ENCODE data around the gene TSPO.

Gene TSPO

GRCh38 chr22:43160497-43161126, 9.3 kb downstream of the TSPO start:
- no peak for TF ChIP-seq CTCF (IDR thresholded peaks at IDR 0.05; ENCODE audit: low read depth, low read length, missing control alignments)
- no peak for DNase-seq (ENCODE audit: extremely low read depth, low read depth)
- H3K4me3 ChIP-seq (replicated peaks; ENCODE audit: low read depth, low read length) = no peak overlapping the region

- H3K4me3 ChIP-seq (replicated peaks; ENCODE audit: low read depth, low read length) = no peak overlapping the region
- no peak for DNase-seq (ENCODE audit: extremely low read depth, low read depth)
- TF ChIP-seq CTCF (IDR thresholded peaks at IDR 0.05; ENCODE audit: low read depth, low read length, missing control alignments) = no peak
Measured at GRCh38 chr22:43162412-43163150, 11.2 kb downstream of the TSPO start.

- H3K4me3 ChIP-seq (replicated peaks; ENCODE audit: low read depth, low read length) = no peak overlapping the region
- no peak for TF ChIP-seq CTCF (IDR thresholded peaks at IDR 0.05; ENCODE audit: low read depth, low read length, missing control alignments)
- no peak for DNase-seq (ENCODE audit: extremely low read depth, low read depth)
Measured at GRCh38 chr22:43163241-43163795, 12.0 kb downstream of the TSPO start.

- H3K4me3 ChIP-seq (replicated peaks; ENCODE audit: low read depth, low read length) = no peak overlapping the region
- DNase-seq (ENCODE audit: extremely low read depth, low read depth) = no peak
Measured at GRCh38 chr22:43164636-43165035, 13.3 kb downstream of the TSPO start.

GRCh38 chr22:43166132-43166930, 15.0 kb downstream of the TSPO start:
- no peak for DNase-seq (ENCODE audit: extremely low read depth, low read depth)
- H3K4me3 ChIP-seq (replicated peaks; ENCODE audit: low read depth, low read length) = no peak overlapping the region
- no peak for TF ChIP-seq CTCF (IDR thresholded peaks at IDR 0.05; ENCODE audit: low read depth, low read length, missing control alignments)

More at GRCh38 chr22:43164636-43165035, 13.3 kb downstream of the TSPO start:
- TF ChIP-seq CTCF (IDR thresholded peaks at IDR 0.05; ENCODE audit: low read depth, low read length, missing control alignments) = no peak

GRCh38 chr22:43167001-43167589, 15.7 kb downstream of the TSPO start:
- TF ChIP-seq CTCF (IDR thresholded peaks at IDR 0.05; ENCODE audit: low read depth, low read length, missing control alignments) = no peak
- no peak for DNase-seq (ENCODE audit: extremely low read depth, low read depth)
- no peak overlapping the region for H3K4me3 ChIP-seq (replicated peaks; ENCODE audit: low read depth, low read length)
